CD4-positive, alpha-beta T cell treated with Interleukin-4 for 4 hours (primary cell): ENCODE measurements around the gene BEST4.
"Not testable (repeated sequence)": the region's sequence is repeated elsewhere in the genome, so short reads cannot be mapped to it uniquely, and the experiment has no call there.

Experiments used
- DNase-seq: peaks from one replicate; pipeline ENCODE4 v3.0.0-alpha.2; 2020

Gene BEST4

GRCh38 chr1:44801491-44802305 lies 13.7 kb upstream of the BEST4 start:
- peak; percentile 70 for DNase-seq

GRCh38 chr1:44799770-44800584 lies 12.0 kb upstream of the BEST4 start, which contains the start of gene PLK3:
PLK3 (plus strand) TSS chr1:44800377; CDS start chr1:44800464, 87 bp downstream.
- peak; percentile 99 for DNase-seq

GRCh38 chr1:44798481-44799365 lies 10.8 kb upstream of the BEST4 start:
- no peak for DNase-seq

GRCh38 chr1:44797886-44798285 lies 9.9 kb upstream of the BEST4 start:
- not testable (repeated sequence) for DNase-seq

GRCh38 chr1:44792736-44793502 lies 4.9 kb upstream of the BEST4 start:
- no peak for DNase-seq

GRCh38 chr1:44790968-44791801 lies 3.2 kb upstream of the BEST4 start:
- no peak for DNase-seq

- DNase-seq = no peak
These were observed 464 bp downstream of the BEST4 start for GRCh38 chr1:44787506-44787905.

- no peak for DNase-seq
These were observed 1.0 kb downstream of the BEST4 start for GRCh38 chr1:44786841-44787426.

- DNase-seq = peak; percentile 62
These were observed 1.7 kb downstream of the BEST4 start for GRCh38 chr1:44786138-44786840.

GRCh38 chr1:44785501-44786137 lies 2.4 kb downstream of the BEST4 start:
- no peak for DNase-seq

GRCh38 chr1:44785029-44785380 lies 3.0 kb downstream of the BEST4 start:
- DNase-seq = no peak

GRCh38 chr1:44784094-44785028 lies 3.6 kb downstream of the BEST4 start:
- no peak for DNase-seq

GRCh38 chr1:44783697-44784093 lies 4.3 kb downstream of the BEST4 start:
- no peak for DNase-seq

GRCh38 chr1:44780583-44781121 lies 7.3 kb downstream of the BEST4 start:
- DNase-seq = no peak

GRCh38 chr1:44778705-44779576 lies 9.0 kb downstream of the BEST4 start:
- no peak for DNase-seq

- DNase-seq = no peak
These were observed 9.9 kb downstream of the BEST4 start for GRCh38 chr1:44777969-44778635.

GRCh38 chr1:44777547-44777946 lies 10.4 kb downstream of the BEST4 start:
- no peak for DNase-seq
